Muscle layer of colon (tissue), 2 donors: Measurements from ENCODE around the gene PATZ1.
A peak's percentile ranks its signal among the peaks of the same experiment; 100 is the strongest.
"Not testable (repeated sequence)": the region's sequence is repeated elsewhere in the genome, so short reads cannot be mapped to it uniquely, and the experiment has no call there.

Source experiments
- H3K27ac ChIP-seq: one replicate; pipeline ENCODE4 v1.7.0; 2013; ENCODE audit warnings: low read depth, mild to moderate bottlenecking, low read length, moderate library complexity
- H3K27me3 ChIP-seq, 2 donors: one replicate each; pipeline ENCODE4 v1.7.0; 2013; ENCODE audit warnings: low read length in 2 of 2, mild to moderate bottlenecking in 2 of 2; ENCODE audit not compliant: insufficient read depth in 2 of 2, control insufficient read depth in 1 of 2
- H3K36me3 ChIP-seq: one replicate; pipeline ENCODE4 v1.7.0; 2013; ENCODE audit warnings: mild to moderate bottlenecking, low read length; ENCODE audit not compliant: insufficient read depth
- H3K4me1 ChIP-seq: one replicate; pipeline ENCODE4 v1.7.0; 2013; ENCODE audit warnings: mild to moderate bottlenecking, low read length; ENCODE audit not compliant: insufficient read depth
- H3K4me3 ChIP-seq, 2 donors: one replicate each; pipeline ENCODE4 v1.7.0; 2013; ENCODE audit warnings: low read length in 2 of 2, low read depth in 1 of 2, mild to moderate bottlenecking in 1 of 2, moderate library complexity in 1 of 2
- H3K9ac ChIP-seq: one replicate; pipeline ENCODE4 v1.7.0; 2013; ENCODE audit warnings: low read length
- H3K9me3 ChIP-seq: one replicate; pipeline ENCODE4 v1.7.0; 2013; ENCODE audit warnings: mild to moderate bottlenecking, low read length
- donor health status: abdominal sarcoma.
- donor health status: Adenocarcinoma of cecum.

Gene PATZ1, protein sequence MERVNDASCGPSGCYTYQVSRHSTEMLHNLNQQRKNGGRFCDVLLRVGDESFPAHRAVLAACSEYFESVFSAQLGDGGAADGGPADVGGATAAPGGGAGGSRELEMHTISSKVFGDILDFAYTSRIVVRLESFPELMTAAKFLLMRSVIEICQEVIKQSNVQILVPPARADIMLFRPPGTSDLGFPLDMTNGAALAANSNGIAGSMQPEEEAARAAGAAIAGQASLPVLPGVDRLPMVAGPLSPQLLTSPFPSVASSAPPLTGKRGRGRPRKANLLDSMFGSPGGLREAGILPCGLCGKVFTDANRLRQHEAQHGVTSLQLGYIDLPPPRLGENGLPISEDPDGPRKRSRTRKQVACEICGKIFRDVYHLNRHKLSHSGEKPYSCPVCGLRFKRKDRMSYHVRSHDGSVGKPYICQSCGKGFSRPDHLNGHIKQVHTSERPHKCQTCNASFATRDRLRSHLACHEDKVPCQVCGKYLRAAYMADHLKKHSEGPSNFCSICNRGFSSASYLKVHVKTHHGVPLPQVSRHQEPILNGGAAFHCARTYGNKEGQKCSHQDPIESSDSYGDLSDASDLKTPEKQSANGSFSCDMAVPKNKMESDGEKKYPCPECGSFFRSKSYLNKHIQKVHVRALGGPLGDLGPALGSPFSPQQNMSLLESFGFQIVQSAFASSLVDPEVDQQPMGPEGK

DNA sequence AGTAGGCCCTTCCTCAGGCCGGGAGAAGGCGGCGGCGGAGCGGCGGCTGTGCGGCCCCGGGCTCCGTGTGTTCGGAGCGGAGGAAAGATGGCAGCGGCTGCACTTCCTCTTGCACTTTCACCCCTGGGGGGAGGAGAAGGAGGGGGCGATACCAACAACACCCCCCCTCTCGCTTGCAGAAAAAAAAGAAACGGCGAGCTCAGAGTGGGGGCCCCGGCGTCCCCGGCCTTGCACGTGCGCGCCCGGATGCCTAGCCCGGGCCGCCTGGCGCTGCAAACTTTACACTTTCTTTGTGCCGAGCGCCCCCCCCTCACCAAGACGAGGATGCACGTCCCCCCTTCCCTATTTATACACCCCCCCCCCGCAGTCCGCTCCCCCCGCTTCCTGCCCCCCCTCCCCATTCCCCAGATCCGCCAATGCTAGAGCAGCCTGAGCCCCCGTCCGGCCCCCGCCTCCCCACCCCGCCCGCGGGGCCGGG, at the start of gene PATZ1:
PATZ1 (minus strand) TSS at position 92 of the 478 bp plus-strand sequence. CDS start 744 bp downstream, outside the sequence.
- Histone ChIP-seq H3K9me3 (no peaks in the 10 kb centered on the region), H3K4me3 (peak within 1 kb of the TSS; percentile 72 to 81), H3K27me3 (no peaks in the 10 kb centered on the region), H3K36me3 (peaks cover 19% of the 10 kb centered on the region), H3K4me1 (peaks cover 35% of the 10 kb centered on the region), H3K9ac (peak within 1 kb of the TSS; percentile 86), H3K27ac (peak within 1 kb of the TSS; percentile 84)

- H3K27me3 ChIP-seq = no peaks in the 10 kb centered on the region
Observed at GRCh38 chr22:31394326-31394725, 48.2 kb upstream of the PATZ1 start.

GRCh38 chr22:31393893-31394292, 47.7 kb upstream of the PATZ1 start:
- no peak overlapping the region for H3K9ac ChIP-seq
- no peaks in the 10 kb centered on the region for H3K4me1 ChIP-seq
- H3K9me3 ChIP-seq = no peaks in the 10 kb centered on the region
- no peak overlapping the region for H3K27ac ChIP-seq
- no peaks in the 10 kb centered on the region for H3K36me3 ChIP-seq
- no peak overlapping the region for H3K4me3 ChIP-seq
- no peaks in the 10 kb centered on the region for H3K27me3 ChIP-seq

More at GRCh38 chr22:31394326-31394725, 48.2 kb upstream of the PATZ1 start:
- Histone ChIP-seq H3K4me3 (no peak overlapping the region), H3K9me3 (no peaks in the 10 kb centered on the region), H3K27ac (no peak overlapping the region), H3K9ac (no peak overlapping the region), H3K4me1 (no peaks in the 10 kb centered on the region), H3K36me3 (no peaks in the 10 kb centered on the region)

- not testable (repeated sequence) for H3K9ac ChIP-seq, H3K9me3 ChIP-seq, H3K27ac ChIP-seq, H3K4me1 ChIP-seq, H3K4me3 ChIP-seq, H3K36me3 ChIP-seq, H3K27me3 ChIP-seq
Observed at GRCh38 chr22:31378651-31379050, 32.5 kb upstream of the PATZ1 start.

- Histone ChIP-seq H3K9ac (no peak overlapping the region), H3K27ac (no peak overlapping the region), H3K4me3 (no peak overlapping the region), H3K4me1 (no peaks in the 10 kb centered on the region), H3K27me3 (no peaks in the 10 kb centered on the region), H3K36me3 (no peaks in the 10 kb centered on the region), H3K9me3 (no peaks in the 10 kb centered on the region)
Observed at GRCh38 chr22:31378123-31378522, 32.0 kb upstream of the PATZ1 start.

DNA sequence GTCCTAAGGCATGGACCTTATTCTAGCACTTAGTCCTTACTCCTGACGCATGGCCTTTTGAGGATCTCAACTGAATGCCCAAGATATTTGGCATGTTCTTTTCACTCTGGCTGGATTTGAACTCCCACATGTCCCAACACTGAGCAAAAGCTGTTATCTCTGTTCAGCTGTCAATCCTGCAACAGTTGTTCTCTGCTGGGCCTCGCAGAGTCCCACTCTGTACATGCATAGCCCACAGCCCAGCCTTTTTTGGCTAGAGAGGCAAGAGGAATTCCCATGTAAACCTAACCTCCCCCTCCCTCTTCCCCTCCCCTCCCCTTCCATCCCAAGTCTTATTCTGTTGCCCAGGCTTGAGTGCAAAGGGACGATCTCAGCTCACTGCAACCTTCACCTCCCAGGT, 31.5 kb upstream of the PATZ1 start:
- H3K4me3 ChIP-seq = no peak overlapping the region

DNA sequence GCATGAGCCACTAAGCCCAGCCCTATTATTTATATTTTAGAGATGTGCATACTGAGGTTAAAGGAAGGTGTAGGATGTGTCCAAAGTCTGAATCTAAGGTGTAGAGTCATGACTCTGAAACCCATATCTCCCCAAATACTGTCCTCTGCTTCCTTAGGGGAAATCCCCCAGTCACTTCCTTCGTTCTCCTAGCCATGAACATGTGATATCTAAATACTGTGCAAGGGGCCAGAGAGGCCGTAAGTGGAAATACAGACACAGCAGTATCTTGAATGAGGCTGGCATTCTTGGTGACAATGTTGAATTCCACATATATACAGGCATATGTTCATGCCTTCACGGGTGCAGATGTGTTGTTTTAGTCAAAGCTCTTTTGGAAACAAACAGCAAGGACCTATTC, 21.3 kb upstream of the PATZ1 start:
- H3K27ac ChIP-seq = no peak overlapping the region
- no peak overlapping the region for H3K4me3 ChIP-seq
- H3K36me3 ChIP-seq = no peaks in the 10 kb centered on the region
- H3K4me1 ChIP-seq = no peaks in the 10 kb centered on the region
- no peak overlapping the region for H3K9ac ChIP-seq
- H3K27me3 ChIP-seq = no peaks in the 10 kb centered on the region
- H3K9me3 ChIP-seq = no peaks in the 10 kb centered on the region

More for the DNA sequence above, 31.5 kb upstream of the PATZ1 start:
- Histone ChIP-seq H3K27ac (no peak overlapping the region), H3K4me1 (no peaks in the 10 kb centered on the region), H3K36me3 (no peaks in the 10 kb centered on the region), H3K27me3 (no peaks in the 10 kb centered on the region), H3K9me3 (no peaks in the 10 kb centered on the region), H3K9ac (no peak overlapping the region)

DNA sequence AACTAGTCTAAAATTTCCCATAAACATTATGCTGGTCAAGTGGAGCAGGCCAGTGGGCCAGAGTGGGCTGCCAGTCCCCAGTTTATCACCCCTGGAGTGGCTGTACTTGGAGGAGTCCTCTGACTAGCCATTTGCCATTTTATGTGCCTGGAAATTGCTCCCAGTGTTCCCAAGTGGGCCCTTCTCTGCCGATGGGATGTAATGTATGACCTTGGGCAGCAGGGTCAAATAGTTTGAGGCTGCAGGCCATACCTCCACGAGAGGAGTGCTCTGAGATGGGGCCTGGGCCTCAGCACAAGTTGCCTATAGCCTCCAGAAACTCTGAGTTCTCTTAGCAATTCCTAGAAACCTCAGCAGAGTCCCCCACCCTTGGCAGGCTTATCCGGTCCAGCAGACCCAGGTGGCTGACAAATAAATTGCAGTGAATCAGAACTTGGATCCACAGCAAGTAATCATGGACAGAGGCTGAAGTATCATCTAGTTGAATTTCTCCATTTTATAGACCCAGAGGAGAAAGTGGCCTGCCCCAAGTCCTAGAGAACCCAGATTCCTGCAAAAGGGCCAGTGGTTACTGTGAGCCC, 17.8 kb upstream of the PATZ1 start:
- H3K4me1 ChIP-seq = no peaks in the 10 kb centered on the region
- no peak overlapping the region for H3K4me3 ChIP-seq
- no peak overlapping the region for H3K9ac ChIP-seq
- no peak overlapping the region for H3K27ac ChIP-seq
- no peaks in the 10 kb centered on the region for H3K36me3 ChIP-seq
- H3K9me3 ChIP-seq = no peaks in the 10 kb centered on the region
- no peaks in the 10 kb centered on the region for H3K27me3 ChIP-seq

GRCh38 chr22:31361743-31362142, 15.6 kb upstream of the PATZ1 start:
- Histone ChIP-seq H3K27me3 (no peaks in the 10 kb centered on the region), H3K9me3 (no peaks in the 10 kb centered on the region), H3K4me3 (no peak overlapping the region), H3K36me3 (no peaks in the 10 kb centered on the region), H3K27ac (no peak overlapping the region), H3K4me1 (no peaks in the 10 kb centered on the region), H3K9ac (no peak overlapping the region)

DNA sequence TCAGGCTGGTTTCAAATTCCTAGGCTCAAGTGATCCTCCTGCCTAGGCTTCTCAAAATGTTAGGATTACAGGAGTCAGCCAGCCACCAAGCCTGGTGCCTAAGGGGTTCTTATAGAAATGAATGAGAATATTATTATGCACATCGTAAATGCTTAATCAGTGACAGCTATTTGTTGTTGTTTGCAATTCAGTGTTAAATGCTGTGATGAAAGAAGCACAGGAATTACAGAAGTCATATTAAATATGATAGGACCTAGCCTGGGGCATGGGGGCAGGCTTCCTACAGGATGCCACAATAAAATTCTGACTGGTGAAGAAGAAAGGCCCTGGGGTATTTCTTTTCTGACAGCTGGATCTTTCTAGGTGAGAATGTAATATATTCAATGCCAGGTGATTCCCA, 13.9 kb upstream of the PATZ1 start:
- H3K4me3 ChIP-seq = no peak overlapping the region
- no peaks in the 10 kb centered on the region for H3K9me3 ChIP-seq
- H3K27me3 ChIP-seq = no peaks in the 10 kb centered on the region
- no peak overlapping the region for H3K27ac ChIP-seq
- H3K36me3 ChIP-seq = no peaks in the 10 kb centered on the region
- H3K4me1 ChIP-seq = no peaks in the 10 kb centered on the region
- H3K9ac ChIP-seq = no peak overlapping the region

DNA sequence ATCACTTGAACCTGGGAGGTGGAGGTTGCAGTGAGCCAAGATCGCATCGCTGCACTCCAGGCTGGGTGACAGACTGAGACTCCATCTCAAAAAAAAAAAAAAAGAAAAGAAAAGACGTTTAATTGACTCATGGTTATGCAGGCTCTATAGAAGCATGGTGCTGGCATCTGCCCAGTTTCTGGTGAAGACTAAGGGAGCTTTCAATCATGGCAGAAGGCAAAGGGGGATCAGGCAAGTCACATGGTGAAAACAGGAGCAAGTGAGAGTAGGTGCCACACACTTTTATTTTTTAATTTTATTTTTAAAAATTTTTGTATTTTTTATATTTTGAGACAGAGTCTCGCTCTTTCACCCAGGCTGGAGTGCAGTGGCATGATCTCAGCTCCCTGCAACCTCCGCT, 8.4 kb upstream of the PATZ1 start:
- Histone ChIP-seq H3K36me3 (no peaks in the 10 kb centered on the region), H3K4me3 (no peak overlapping the region), H3K9ac (no peak overlapping the region), H3K9me3 (no peaks in the 10 kb centered on the region), H3K4me1 (no peaks in the 10 kb centered on the region), H3K27me3 (no peaks in the 10 kb centered on the region), H3K27ac (no peak overlapping the region)
